ENCODE measurements around the gene SSR4.

Gene SSR4

DNA sequence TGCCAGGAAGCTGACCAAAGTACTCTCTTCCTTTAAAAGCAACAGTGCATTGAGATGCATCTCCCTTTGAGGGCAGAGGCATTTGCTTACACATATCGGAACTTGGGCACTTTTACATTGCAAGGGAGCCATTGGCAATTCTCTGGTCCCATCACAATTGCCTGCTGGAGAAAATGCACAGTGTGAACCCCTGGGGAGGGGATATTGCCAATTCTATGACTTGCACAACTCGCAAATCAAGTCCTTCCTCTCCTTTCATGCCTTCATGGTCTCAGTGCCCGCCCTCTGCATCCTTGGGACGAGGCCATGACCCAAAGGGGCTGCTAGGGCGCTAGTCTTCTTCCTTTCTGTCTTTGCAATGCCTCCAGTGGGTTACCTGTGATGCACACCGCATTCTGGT is 50.7 kb downstream of the SSR4 start:
- DNase-seq (ENCODE audit: extremely low read depth, low read depth) = no peak
- no peak for TF ChIP-seq CTCF (IDR thresholded peaks at IDR 0.05; ENCODE audit: low read depth, low read length)

DNA sequence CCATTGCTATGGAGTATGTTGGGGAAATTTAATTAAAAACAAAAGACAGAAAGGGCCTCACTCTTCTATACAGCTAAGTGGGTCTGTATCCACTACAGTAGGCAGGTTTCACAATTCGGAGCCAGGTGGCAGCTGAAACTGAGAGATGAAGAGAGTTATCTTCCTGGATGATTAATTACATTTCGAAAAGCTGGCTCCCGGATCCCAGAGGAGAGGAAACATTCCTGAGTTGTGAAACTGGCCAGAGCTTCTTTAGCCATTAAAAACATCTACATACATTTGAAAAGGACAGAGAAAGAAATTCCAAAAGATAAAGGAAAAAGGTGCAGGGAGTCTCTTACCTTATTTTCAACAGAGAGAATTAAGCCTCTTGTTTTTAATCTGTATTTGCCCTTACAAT is 51.4 kb downstream of the SSR4 start:
- TF ChIP-seq CTCF (IDR thresholded peaks at IDR 0.05; ENCODE audit: low read depth, low read length) = no peak

More for the DNA sequence above, 51.4 kb downstream of the SSR4 start:
- no peak for DNase-seq (ENCODE audit: extremely low read depth, low read depth)

Measured in AG09319 (cell line).